SH-SY5Y (cell line): ENCODE data around the gene CLSTN2.

Experiments
- GATA2 ChIP-seq: IDR thresholded peaks from 2 replicates; pipeline ENCODE4 v1.6.1; 2011; ENCODE audit warnings: mild to moderate bottlenecking, low read depth, low read length
- GATA3 ChIP-seq: IDR thresholded peaks from 2 replicates; pipeline ENCODE4 v1.6.1; 2011; ENCODE audit warnings: low read depth, mild to moderate bottlenecking, low read length, moderate library complexity

GRCh38 chr3:140250010-140250855, 315.2 kb downstream of the CLSTN2 start:
- TF ChIP-seq GATA2, result no peak
- TF ChIP-seq GATA3, result no peak
